Fibroblast of villous mesenchyme (primary cell): Measurements from ENCODE around the gene DDX39A. TPM values are rescaled to one million over a fixed set of nuclear protein-coding genes. Genes with fewer than 3 reads are reported as not detected.

Experiments used
- DNase-seq: peaks from one replicate; pipeline ENCODE4 v3.0.0-alpha.2; 2010; ENCODE audit warnings: low read depth
- H3K4me3 ChIP-seq: 2 replicates; pipeline ENCODE4 v1.5.1; 2011; ENCODE audit warnings: low read depth, mild to moderate bottlenecking, low read length
- CTCF ChIP-seq: IDR thresholded peaks from 2 replicates; pipeline ENCODE4 v1.5.1; 2012; ENCODE audit warnings: low read depth, mild to moderate bottlenecking, low read length; ENCODE audit not compliant: insufficient read depth
- total RNA-seq: library from RNA; depleted of rRNA; stranded (reverse); fragments of >200 nt; gene quantifications from 2 replicates; pipeline ENCODE4 v1.2.3, GENCODE V29; 2012

DDX39A gene
- total RNA-seq, 1 donor, result 56.6 TPM

- no peak overlapping the region for H3K4me3 ChIP-seq
- DNase-seq, result peak; percentile 73
- no peak for TF ChIP-seq CTCF
Observed at GRCh38 chr19:14371301-14371821, 47.8 kb downstream of the DDX39A start.

- TF ChIP-seq CTCF, result no peak
- no peak for DNase-seq
- H3K4me3 ChIP-seq, result no peak overlapping the region
Observed at GRCh38 chr19:14370940-14371280, 48.2 kb downstream of the DDX39A start.

- no peak for DNase-seq
- TF ChIP-seq CTCF, result no peak
- H3K4me3 ChIP-seq, result no peak overlapping the region
Observed at GRCh38 chr19:14370169-14370939, 48.8 kb downstream of the DDX39A start.

- DNase-seq, result peak; percentile 28
- H3K4me3 ChIP-seq, result no peak overlapping the region
- TF ChIP-seq CTCF, result no peak
Observed at GRCh38 chr19:14369399-14370168, 49.6 kb downstream of the DDX39A start.

GRCh38 chr19:14368011-14368513 lies 51.1 kb downstream of the DDX39A start:
- no peak overlapping the region for H3K4me3 ChIP-seq
- TF ChIP-seq CTCF, result no peak
- peak; percentile 17 for DNase-seq

GRCh38 chr19:14367016-14367415 lies 52.1 kb downstream of the DDX39A start:
- TF ChIP-seq CTCF, result no peak
- H3K4me3 ChIP-seq, result no peak overlapping the region
- DNase-seq, result no peak
